GM23338 (cell line): ENCODE measurements around the gene OBSCN. TPM values are rescaled to one million over a fixed set of nuclear protein-coding genes. Genes with fewer than 3 reads are reported as not detected.

ENCODE experiments used
- ATAC-seq: fragments of 200-7000 bp; cut with Tn5 transposase; 3 replicates; pipeline ENCODE4 v1.9.1; 2020
- DNase-seq: peaks from one replicate; pipeline ENCODE4 v3.0.0-alpha.2; 2015; ENCODE audit warnings: low spot score
- H2AFZ ChIP-seq: fragments of 200-600 bp; sonication (generic); 2 replicates; pipeline ENCODE4 v1.8.0; 2016; ENCODE audit warnings: antibody characterized with exemption, mild to moderate bottlenecking, moderate library complexity
- H3F3A ChIP-seq: fragments of 200-600 bp; sonication (generic); replicated peaks from 2 replicates; pipeline ENCODE4 v1.8.0; 2017; ENCODE audit warnings: antibody characterized with exemption, mixed run types, low read depth
- H3K27ac ChIP-seq: fragments of 200-600 bp; sonication (generic); 2 replicates; pipeline ENCODE4 v1.6.1; 2016; ENCODE audit warnings: low read depth
- H3K27me3 ChIP-seq: fragments of 200-600 bp; sonication (generic); 2 replicates; pipeline ENCODE4 v1.8.0; 2016; ENCODE audit warnings: mild to moderate bottlenecking, mixed run types, moderate library complexity; ENCODE audit not compliant: insufficient read depth
- H3K36me3 ChIP-seq: fragments of 200-600 bp; sonication (generic); 2 replicates; pipeline ENCODE4 v1.8.0; 2016; ENCODE audit warnings: mild to moderate bottlenecking; ENCODE audit not compliant: insufficient read depth
- H3K4me1 ChIP-seq: fragments of 200-600 bp; sonication (generic); 2 replicates; pipeline ENCODE4 v1.8.0; 2016; ENCODE audit warnings: mild to moderate bottlenecking, moderate library complexity; ENCODE audit not compliant: insufficient read depth
- H3K4me2 ChIP-seq: fragments of 200-600 bp; sonication (generic); 2 replicates; pipeline ENCODE4 v1.7.1; 2017; ENCODE audit warnings: mixed run types
- H3K4me3 ChIP-seq: fragments of 200-600 bp; sonication (generic); 2 replicates; pipeline ENCODE4 v1.6.1; 2016; ENCODE audit warnings: mixed run types
- H3K79me2 ChIP-seq: fragments of 200-600 bp; sonication (generic); replicated peaks from 2 replicates; pipeline ENCODE4 v1.8.0; 2017; ENCODE audit warnings: mild to moderate bottlenecking; ENCODE audit not compliant: insufficient read depth
- H3K9me2 ChIP-seq: fragments of 200-600 bp; sonication (generic); 2 replicates; pipeline ENCODE4 v1.8.0; 2017; ENCODE audit not compliant: insufficient read depth
- H4K20me1 ChIP-seq: fragments of 200-600 bp; sonication (generic); replicated peaks from 2 replicates; pipeline ENCODE4 v1.8.0; 2017; ENCODE audit warnings: mild to moderate bottlenecking; ENCODE audit not compliant: insufficient read depth
- H3K27ac Mint-ChIP-seq: 2 replicates; pipeline ENCODE4 v1.8.0; 2020; ENCODE audit warnings: inconsistent platforms, mild to moderate bottlenecking, moderate library complexity, mixed read lengths
- H3K27me3 Mint-ChIP-seq: 3 replicates; pipeline ENCODE4 v1.8.0; 2022; ENCODE audit warnings: low read depth, mild to moderate bottlenecking, moderate library complexity, mixed read lengths, inconsistent platforms; ENCODE audit not compliant: insufficient read depth, poor library complexity
- H3K36me3 Mint-ChIP-seq: 3 replicates; pipeline ENCODE4 v1.8.0; 2021; ENCODE audit warnings: low read depth, mild to moderate bottlenecking, inconsistent platforms, moderate library complexity, mixed read lengths
- H3K4me1 Mint-ChIP-seq: 3 replicates; pipeline ENCODE4 v1.8.0; 2020; ENCODE audit warnings: mild to moderate bottlenecking, inconsistent platforms, mixed read lengths
- H3K4me3 Mint-ChIP-seq: 3 replicates; pipeline ENCODE4 v1.8.0; 2021; ENCODE audit warnings: moderate library complexity, mild to moderate bottlenecking, inconsistent platforms, mixed read lengths
- H3K9me3 Mint-ChIP-seq: 3 replicates; pipeline ENCODE4 v1.8.0; 2020; ENCODE audit warnings: moderate library complexity, mild to moderate bottlenecking, inconsistent platforms, mixed read lengths
- CREB1 ChIP-seq: fragments of 250-450 bp; sonication (Bioruptor Pico); IDR thresholded peaks from 2 replicates; pipeline ENCODE4 v1.5.0; 2020; ENCODE audit warnings: low read depth, mild to moderate bottlenecking, moderate library complexity
- EZH2 ChIP-seq: fragments of 200-600 bp; sonication (generic); IDR thresholded peaks from one replicate; pipeline ENCODE4 v1.8.0; 2017; ENCODE audit warnings: antibody characterized with exemption, mild to moderate bottlenecking, low read depth; ENCODE audit not compliant: unreplicated experiment
- EZH2phosphoT487 ChIP-seq: fragments of 200-600 bp; sonication (generic); IDR thresholded peaks from one replicate; pipeline ENCODE4 v1.8.1; 2018; ENCODE audit warnings: antibody characterized with exemption; ENCODE audit not compliant: unreplicated experiment
- JUNB ChIP-seq: IDR thresholded peaks from one replicate; pipeline ENCODE4 v1.6.1; 2016; ENCODE audit warnings: antibody characterized with exemption; ENCODE audit not compliant: unreplicated experiment
- NANOG ChIP-seq: IDR thresholded peaks from 2 replicates; pipeline ENCODE4 v1.6.1; 2016; ENCODE audit warnings: antibody characterized with exemption, borderline replicate concordance
- POLR2AphosphoS5 ChIP-seq: IDR thresholded peaks from 2 replicates; pipeline ENCODE4 v1.6.1; 2016; ENCODE audit warnings: antibody characterized with exemption, low read depth
- STAT1 ChIP-seq: IDR thresholded peaks from one replicate; pipeline ENCODE4 v1.6.1; 2016; ENCODE audit warnings: antibody characterized with exemption; ENCODE audit not compliant: unreplicated experiment
- ZNF114 ChIP-seq: fragments of 250-450 bp; sonication (Bioruptor Pico); IDR thresholded peaks from 2 replicates; pipeline ENCODE4 v1.5.0; 2020; ENCODE audit warnings: mild to moderate bottlenecking, moderate library complexity
- ZNF331 ChIP-seq: fragments of 250-450 bp; sonication (Bioruptor Pico); IDR thresholded peaks from 2 replicates; pipeline ENCODE4 v1.5.0; 2020; ENCODE audit warnings: low read depth, mild to moderate bottlenecking, moderate library complexity
- polyA plus RNA-seq: library from polyadenylated mRNA; unstranded; fragments of >200 nt; fragmentation: Nextera tagmentation; extraction: Ambion mirVana; gene quantifications from 2 replicates; pipeline ENCODE4 v1.2.1, GENCODE V29; 2016
- total RNA-seq: library from RNA; depleted of rRNA; stranded (reverse); fragments of >200 nt; shearing (Covaris generic); gene quantifications from 2 replicates; pipeline ENCODE4 v1.2.3, GENCODE V29; 2014
- TF ChIP-seq, protein P1 (sequence below), 2 experiments: fragments of 200-600 bp in 1 of 2; sonication (generic) in 1 of 2; conservative IDR thresholded peaks; 2 replicates each; pipeline versions ENCODE4 v1.5.1 to v1.6.1; 2016 to 2017; ENCODE audit warnings: antibody characterized with exemption in 2 of 2, low read depth in 2 of 2, mild to moderate bottlenecking in 2 of 2, moderate library complexity in 1 of 2
- TF ChIP-seq, protein P2 (sequence below): IDR thresholded peaks from 2 replicates; pipeline ENCODE4 v1.6.1; 2016; ENCODE audit warnings: antibody characterized with exemption
- TF ChIP-seq, protein P3 (sequence below): IDR thresholded peaks from one replicate; pipeline ENCODE4 v1.6.1; 2018; ENCODE audit warnings: antibody characterized with exemption; ENCODE audit not compliant: unreplicated experiment
- TF ChIP-seq, protein P4 (sequence below): fragments of 250-450 bp; sonication (Bioruptor Pico); IDR thresholded peaks from 2 replicates; pipeline ENCODE4 v1.5.0; 2020; ENCODE audit warnings: mild to moderate bottlenecking, moderate library complexity

Gene OBSCN
- total and polyA plus RNA-seq, 2 experiments from 2014 or later = 8.4 to 38.5 TPM

DNA sequence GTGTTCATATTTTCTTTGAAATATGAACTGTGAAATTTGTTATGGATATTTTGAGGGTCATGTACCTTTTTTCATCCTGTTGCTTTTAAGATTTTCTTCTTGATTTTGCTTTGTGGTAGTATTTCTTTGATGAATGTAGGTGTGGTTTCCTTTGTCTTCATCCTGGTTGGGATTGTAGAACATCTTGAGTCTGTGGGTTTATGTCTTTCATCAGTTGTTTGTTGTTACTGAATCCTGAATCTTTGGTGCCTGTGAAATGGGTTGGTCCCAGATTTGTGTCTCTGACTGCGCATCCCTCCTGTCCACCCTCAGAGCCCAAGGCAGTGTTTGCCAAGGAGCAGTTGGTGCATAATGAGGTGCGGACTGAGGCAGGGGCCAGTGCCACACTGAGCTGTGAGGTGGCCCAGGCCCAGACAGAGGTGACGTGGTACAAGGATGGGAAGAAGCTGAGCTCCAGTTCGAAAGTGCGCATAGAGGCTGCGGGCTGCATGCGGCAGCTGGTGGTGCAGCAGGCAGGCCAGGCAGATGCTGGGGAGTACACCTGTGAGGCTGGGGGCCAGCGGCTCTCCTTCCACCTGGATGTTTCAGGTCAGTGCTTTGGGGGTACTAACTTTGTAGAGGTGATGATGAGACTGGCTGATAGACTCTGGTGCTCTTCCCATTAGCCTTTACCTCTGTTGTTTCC, 38.5 kb downstream of the OBSCN start:
- Histone ChIP-seq H3K27me3 (no peaks in the 10 kb centered on the region), H4K20me1 (no peaks in the 10 kb centered on the region), H3K4me1 (no peaks in the 10 kb centered on the region), H3K36me3 (peaks cover 31% of the 10 kb centered on the region), H3F3A (no peaks in the 10 kb centered on the region), H3K79me2 (no peaks in the 10 kb centered on the region), H2AFZ (no peak overlapping the region), H3K9me2 (0 out of 2 replicates have a peak, but pooled peaks cover 2% of the 10 kb centered on the region), H3K4me2 (no peak overlapping the region), H3K4me3 (no peak overlapping the region), H3K27ac (no peak overlapping the region)
- H3K4me1 Mint-ChIP-seq = no peaks in the 10 kb centered on the region
- peaks cover 85% of the 10 kb centered on the region for H3K36me3 Mint-ChIP-seq
- peaks cover 20% of the 10 kb centered on the region for H3K9me3 Mint-ChIP-seq
- no peak for TF ChIP-seq ZNF114 (CRISPR knock-in tag)
- TF ChIP-seq, protein P1, sequence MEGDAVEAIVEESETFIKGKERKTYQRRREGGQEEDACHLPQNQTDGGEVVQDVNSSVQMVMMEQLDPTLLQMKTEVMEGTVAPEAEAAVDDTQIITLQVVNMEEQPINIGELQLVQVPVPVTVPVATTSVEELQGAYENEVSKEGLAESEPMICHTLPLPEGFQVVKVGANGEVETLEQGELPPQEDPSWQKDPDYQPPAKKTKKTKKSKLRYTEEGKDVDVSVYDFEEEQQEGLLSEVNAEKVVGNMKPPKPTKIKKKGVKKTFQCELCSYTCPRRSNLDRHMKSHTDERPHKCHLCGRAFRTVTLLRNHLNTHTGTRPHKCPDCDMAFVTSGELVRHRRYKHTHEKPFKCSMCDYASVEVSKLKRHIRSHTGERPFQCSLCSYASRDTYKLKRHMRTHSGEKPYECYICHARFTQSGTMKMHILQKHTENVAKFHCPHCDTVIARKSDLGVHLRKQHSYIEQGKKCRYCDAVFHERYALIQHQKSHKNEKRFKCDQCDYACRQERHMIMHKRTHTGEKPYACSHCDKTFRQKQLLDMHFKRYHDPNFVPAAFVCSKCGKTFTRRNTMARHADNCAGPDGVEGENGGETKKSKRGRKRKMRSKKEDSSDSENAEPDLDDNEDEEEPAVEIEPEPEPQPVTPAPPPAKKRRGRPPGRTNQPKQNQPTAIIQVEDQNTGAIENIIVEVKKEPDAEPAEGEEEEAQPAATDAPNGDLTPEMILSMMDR (conservative IDR thresholded peaks at IDR 0.05; ENCODE audit: low read depth in 2 of 2) = no peak
- no peak for TF ChIP-seq NANOG
- TF ChIP-seq ZNF331 (CRISPR knock-in tag) = no peak
- no peak for TF ChIP-seq EZH2phosphoT487
- TF ChIP-seq, protein P2, sequence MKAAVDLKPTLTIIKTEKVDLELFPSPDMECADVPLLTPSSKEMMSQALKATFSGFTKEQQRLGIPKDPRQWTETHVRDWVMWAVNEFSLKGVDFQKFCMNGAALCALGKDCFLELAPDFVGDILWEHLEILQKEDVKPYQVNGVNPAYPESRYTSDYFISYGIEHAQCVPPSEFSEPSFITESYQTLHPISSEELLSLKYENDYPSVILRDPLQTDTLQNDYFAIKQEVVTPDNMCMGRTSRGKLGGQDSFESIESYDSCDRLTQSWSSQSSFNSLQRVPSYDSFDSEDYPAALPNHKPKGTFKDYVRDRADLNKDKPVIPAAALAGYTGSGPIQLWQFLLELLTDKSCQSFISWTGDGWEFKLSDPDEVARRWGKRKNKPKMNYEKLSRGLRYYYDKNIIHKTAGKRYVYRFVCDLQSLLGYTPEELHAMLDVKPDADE = no peak
- no peak for TF ChIP-seq EZH2
- no peak for TF ChIP-seq POLR2AphosphoS5
- TF ChIP-seq, protein P3, sequence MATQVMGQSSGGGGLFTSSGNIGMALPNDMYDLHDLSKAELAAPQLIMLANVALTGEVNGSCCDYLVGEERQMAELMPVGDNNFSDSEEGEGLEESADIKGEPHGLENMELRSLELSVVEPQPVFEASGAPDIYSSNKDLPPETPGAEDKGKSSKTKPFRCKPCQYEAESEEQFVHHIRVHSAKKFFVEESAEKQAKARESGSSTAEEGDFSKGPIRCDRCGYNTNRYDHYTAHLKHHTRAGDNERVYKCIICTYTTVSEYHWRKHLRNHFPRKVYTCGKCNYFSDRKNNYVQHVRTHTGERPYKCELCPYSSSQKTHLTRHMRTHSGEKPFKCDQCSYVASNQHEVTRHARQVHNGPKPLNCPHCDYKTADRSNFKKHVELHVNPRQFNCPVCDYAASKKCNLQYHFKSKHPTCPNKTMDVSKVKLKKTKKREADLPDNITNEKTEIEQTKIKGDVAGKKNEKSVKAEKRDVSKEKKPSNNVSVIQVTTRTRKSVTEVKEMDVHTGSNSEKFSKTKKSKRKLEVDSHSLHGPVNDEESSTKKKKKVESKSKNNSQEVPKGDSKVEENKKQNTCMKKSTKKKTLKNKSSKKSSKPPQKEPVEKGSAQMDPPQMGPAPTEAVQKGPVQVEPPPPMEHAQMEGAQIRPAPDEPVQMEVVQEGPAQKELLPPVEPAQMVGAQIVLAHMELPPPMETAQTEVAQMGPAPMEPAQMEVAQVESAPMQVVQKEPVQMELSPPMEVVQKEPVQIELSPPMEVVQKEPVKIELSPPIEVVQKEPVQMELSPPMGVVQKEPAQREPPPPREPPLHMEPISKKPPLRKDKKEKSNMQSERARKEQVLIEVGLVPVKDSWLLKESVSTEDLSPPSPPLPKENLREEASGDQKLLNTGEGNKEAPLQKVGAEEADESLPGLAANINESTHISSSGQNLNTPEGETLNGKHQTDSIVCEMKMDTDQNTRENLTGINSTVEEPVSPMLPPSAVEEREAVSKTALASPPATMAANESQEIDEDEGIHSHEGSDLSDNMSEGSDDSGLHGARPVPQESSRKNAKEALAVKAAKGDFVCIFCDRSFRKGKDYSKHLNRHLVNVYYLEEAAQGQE = no peak
- TF ChIP-seq, protein P4, sequence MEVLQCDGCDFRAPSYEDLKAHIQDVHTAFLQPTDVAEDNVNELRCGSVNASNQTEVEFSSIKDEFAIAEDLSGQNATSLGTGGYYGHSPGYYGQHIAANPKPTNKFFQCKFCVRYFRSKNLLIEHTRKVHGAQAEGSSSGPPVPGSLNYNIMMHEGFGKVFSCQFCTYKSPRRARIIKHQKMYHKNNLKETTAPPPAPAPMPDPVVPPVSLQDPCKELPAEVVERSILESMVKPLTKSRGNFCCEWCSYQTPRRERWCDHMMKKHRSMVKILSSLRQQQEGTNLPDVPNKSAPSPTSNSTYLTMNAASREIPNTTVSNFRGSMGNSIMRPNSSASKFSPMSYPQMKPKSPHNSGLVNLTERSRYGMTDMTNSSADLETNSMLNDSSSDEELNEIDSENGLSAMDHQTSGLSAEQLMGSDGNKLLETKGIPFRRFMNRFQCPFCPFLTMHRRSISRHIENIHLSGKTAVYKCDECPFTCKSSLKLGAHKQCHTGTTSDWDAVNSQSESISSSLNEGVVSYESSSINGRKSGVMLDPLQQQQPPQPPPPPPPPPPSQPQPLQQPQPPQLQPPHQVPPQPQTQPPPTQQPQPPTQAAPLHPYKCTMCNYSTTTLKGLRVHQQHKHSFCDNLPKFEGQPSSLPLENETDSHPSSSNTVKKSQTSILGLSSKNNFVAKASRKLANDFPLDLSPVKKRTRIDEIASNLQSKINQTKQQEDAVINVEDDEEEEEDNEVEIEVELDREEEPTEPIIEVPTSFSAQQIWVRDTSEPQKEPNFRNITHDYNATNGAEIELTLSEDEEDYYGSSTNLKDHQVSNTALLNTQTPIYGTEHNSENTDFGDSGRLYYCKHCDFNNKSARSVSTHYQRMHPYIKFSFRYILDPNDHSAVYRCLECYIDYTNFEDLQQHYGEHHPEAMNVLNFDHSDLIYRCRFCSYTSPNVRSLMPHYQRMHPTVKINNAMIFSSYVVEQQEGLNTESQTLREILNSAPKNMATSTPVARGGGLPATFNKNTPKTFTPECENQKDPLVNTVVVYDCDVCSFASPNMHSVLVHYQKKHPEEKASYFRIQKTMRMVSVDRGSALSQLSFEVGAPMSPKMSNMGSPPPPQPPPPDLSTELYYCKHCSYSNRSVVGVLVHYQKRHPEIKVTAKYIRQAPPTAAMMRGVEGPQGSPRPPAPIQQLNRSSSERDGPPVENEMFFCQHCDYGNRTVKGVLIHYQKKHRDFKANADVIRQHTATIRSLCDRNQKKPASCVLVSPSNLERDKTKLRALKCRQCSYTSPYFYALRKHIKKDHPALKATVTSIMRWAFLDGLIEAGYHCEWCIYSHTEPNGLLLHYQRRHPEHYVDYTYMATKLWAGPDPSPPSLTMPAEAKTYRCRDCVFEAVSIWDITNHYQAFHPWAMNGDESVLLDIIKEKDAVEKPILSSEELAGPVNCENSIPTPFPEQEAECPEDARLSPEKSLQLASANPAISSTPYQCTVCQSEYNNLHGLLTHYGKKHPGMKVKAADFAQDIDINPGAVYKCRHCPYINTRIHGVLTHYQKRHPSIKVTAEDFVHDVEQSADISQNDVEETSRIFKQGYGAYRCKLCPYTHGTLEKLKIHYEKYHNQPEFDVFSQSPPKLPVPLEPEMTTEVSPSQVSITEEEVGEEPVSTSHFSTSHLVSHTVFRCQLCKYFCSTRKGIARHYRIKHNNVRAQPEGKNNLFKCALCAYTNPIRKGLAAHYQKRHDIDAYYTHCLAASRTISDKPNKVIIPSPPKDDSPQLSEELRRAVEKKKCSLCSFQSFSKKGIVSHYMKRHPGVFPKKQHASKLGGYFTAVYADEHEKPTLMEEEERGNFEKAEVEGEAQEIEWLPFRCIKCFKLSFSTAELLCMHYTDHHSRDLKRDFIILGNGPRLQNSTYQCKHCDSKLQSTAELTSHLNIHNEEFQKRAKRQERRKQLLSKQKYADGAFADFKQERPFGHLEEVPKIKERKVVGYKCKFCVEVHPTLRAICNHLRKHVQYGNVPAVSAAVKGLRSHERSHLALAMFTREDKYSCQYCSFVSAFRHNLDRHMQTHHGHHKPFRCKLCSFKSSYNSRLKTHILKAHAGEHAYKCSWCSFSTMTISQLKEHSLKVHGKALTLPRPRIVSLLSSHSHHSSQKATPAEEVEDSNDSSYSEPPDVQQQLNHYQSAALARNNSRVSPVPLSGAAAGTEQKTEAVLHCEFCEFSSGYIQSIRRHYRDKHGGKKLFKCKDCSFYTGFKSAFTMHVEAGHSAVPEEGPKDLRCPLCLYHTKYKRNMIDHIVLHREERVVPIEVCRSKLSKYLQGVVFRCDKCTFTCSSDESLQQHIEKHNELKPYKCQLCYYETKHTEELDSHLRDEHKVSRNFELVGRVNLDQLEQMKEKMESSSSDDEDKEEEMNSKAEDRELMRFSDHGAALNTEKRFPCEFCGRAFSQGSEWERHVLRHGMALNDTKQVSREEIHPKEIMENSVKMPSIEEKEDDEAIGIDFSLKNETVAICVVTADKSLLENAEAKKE (CRISPR knock-in tag) = no peak
- TF ChIP-seq STAT1 = no peak
- no peak for TF ChIP-seq CREB1 (CRISPR knock-in tag)
- no peak for TF ChIP-seq JUNB
- DNase-seq = no peak
- no peak for ATAC-seq
- H3K4me3 Mint-ChIP-seq = no peak overlapping the region
- peaks cover 3% of the 10 kb centered on the region for H3K27me3 Mint-ChIP-seq
- H3K27ac Mint-ChIP-seq = no peak overlapping the region
